Caco-2 (cell line): ENCODE measurements around the gene DTX1. TPM values are rescaled to one million over a fixed set of nuclear protein-coding genes. Genes with fewer than 3 reads are reported as not detected.

Experiments used
- BruUV-seq: library from RNA; stranded (reverse); fragments of 400-500 nt; replicated peaks from 2 replicates; lab custom pipeline; 2021; lab: Mats Ljungman, UMichigan
- CTCF ChIA-PET: fragments of 300-600 bp; sonication (Branson Sonifier 250); formaldehyde crosslinking; loops from one replicate; lab custom pipeline; 2022; ENCODE audit warnings: antibody characterized with exemption; lab: Charles Lee
- POLR2A ChIA-PET: fragments of 300-600 bp; sonication (Branson Sonifier 250); formaldehyde crosslinking; loops from one replicate; lab custom pipeline; 2022; ENCODE audit warnings: antibody characterized with exemption; lab: Charles Lee
- DNase-seq, 2 experiments: peaks; one replicate each; pipeline versions ENCODE4 v3.0.0 to v3.0.0-alpha.2; 2020 to 2022
- H3K27me3 ChIP-seq: replicated peaks from 2 replicates; pipeline ENCODE4 v1.6.0; 2011; ENCODE audit warnings: low read length; ENCODE audit not compliant: control insufficient read depth, insufficient read depth
- H3K36me3 ChIP-seq: 2 replicates; pipeline ENCODE4 v1.5.1; 2011; ENCODE audit warnings: low read length; ENCODE audit not compliant: control insufficient read depth, insufficient read depth
- H3K4me1 ChIP-seq: fragments of 250-450 bp; sonication (Bioruptor Pico); 2 replicates; pipeline ENCODE4 v1.5.1; 2020; ENCODE audit warnings: mild to moderate bottlenecking
- H3K4me3 ChIP-seq: 2 replicates; pipeline ENCODE4 v1.5.1; 2011; ENCODE audit warnings: low read depth, mild to moderate bottlenecking, control low read depth, low read length
- H3K9me3 ChIP-seq: fragments of 250-450 bp; sonication (Bioruptor Pico); 2 replicates; pipeline ENCODE4 v1.5.1; 2020; ENCODE audit warnings: mild to moderate bottlenecking, moderate library complexity
- H3K27ac Mint-ChIP-seq: one replicate; pipeline ENCODE4 v1.8.0; 2022; ENCODE audit warnings: mixed read lengths; ENCODE audit not compliant: unreplicated experiment
- H3K27me3 Mint-ChIP-seq: one replicate; pipeline ENCODE4 v1.8.0; 2022; ENCODE audit warnings: mixed read lengths; ENCODE audit not compliant: insufficient read depth, unreplicated experiment
- H3K36me3 Mint-ChIP-seq: one replicate; pipeline ENCODE4 v1.8.0; 2022; ENCODE audit warnings: mild to moderate bottlenecking, mixed read lengths; ENCODE audit not compliant: insufficient read depth, unreplicated experiment
- H3K4me1 Mint-ChIP-seq: one replicate; pipeline ENCODE4 v1.8.0; 2022; ENCODE audit warnings: low read depth, mixed read lengths; ENCODE audit not compliant: unreplicated experiment
- H3K4me3 Mint-ChIP-seq: one replicate; pipeline ENCODE4 v1.8.0; 2022; ENCODE audit warnings: mild to moderate bottlenecking, moderate library complexity, mixed read lengths; ENCODE audit not compliant: unreplicated experiment
- H3K9me3 Mint-ChIP-seq: one replicate; pipeline ENCODE4 v1.8.0; 2022; ENCODE audit warnings: mixed read lengths; ENCODE audit not compliant: unreplicated experiment
- intact Hi-C: fragments of 100-400 bp; cut with micrococcal nuclease; formaldehyde crosslinking; loops from one replicate; pipeline ENCODE4 v1.10.0; 2022; ENCODE audit not compliant: unreplicated experiment
- total RNA-seq: library from RNA; stranded (reverse); gene quantifications from 2 replicates; pipeline ENCODE4 v1.2.3, GENCODE V29; 2022
- TF ChIP-seq, protein P1 (sequence below), 2 experiments: fragments of 200-600 bp in 1 of 2; IDR thresholded peaks; 1 replicate in 1 of 2; 2 replicates in 1 of 2; pipeline versions ENCODE4 v1.5.1 to v1.8.0; 2011 to 2022; ENCODE audit warnings: antibody characterized with exemption in 1 of 2, control low read depth in 1 of 2, inconsistent platforms in 1 of 2, low read depth in 1 of 2, low read length in 1 of 2, mild to moderate bottlenecking in 1 of 2, moderate library complexity in 1 of 2; ENCODE audit not compliant: insufficient read depth in 1 of 2, severe bottlenecking in 1 of 2, unreplicated experiment in 1 of 2

DTX1 gene
- total RNA-seq, 1 experiment from 2014 or later, result not detected

DNA sequence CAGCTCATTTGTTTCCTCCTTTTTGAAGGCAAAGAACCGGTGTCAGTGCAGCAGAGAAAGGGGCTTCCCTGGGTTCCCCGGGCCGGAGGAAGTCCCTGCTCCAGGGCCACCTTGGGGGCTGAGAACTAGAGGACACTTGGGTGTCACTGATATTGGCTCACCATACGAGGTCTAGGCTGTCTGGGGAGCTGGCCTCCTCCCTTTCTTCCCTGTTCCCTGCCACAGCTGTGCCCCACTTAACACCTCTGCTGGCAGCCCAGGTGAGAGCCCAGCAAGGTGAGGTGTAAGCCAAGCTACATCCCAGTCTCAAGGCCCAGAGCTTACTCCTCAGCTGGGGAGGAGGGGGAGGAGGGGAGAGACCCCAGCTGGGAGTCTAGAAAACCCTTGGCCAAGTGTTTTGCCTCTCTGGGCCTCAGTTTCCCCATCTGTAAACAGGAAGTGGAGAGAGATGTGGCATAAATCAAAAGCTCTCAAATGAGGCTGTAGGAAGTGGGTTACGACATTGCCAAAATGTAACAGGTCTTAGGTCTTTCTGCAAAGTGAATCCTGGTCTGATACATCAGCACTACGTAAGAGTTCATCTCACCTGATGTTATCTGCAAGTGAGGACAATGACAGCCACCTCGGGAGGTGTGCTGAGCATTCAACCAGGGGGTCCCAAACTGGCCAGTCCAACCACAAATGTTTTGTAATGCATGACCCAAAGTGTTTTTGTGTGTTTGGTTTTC is 53.5 kb downstream of the DTX1 start:
- H3K36me3 ChIP-seq, result no peaks in the 10 kb centered on the region
- TF ChIP-seq, protein P1, sequence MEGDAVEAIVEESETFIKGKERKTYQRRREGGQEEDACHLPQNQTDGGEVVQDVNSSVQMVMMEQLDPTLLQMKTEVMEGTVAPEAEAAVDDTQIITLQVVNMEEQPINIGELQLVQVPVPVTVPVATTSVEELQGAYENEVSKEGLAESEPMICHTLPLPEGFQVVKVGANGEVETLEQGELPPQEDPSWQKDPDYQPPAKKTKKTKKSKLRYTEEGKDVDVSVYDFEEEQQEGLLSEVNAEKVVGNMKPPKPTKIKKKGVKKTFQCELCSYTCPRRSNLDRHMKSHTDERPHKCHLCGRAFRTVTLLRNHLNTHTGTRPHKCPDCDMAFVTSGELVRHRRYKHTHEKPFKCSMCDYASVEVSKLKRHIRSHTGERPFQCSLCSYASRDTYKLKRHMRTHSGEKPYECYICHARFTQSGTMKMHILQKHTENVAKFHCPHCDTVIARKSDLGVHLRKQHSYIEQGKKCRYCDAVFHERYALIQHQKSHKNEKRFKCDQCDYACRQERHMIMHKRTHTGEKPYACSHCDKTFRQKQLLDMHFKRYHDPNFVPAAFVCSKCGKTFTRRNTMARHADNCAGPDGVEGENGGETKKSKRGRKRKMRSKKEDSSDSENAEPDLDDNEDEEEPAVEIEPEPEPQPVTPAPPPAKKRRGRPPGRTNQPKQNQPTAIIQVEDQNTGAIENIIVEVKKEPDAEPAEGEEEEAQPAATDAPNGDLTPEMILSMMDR (IDR thresholded peaks at IDR 0.05; ENCODE audit: insufficient read depth in 1 of 2, low read depth in 1 of 2, low read length in 1 of 2, severe bottlenecking in 1 of 2, unreplicated experiment in 1 of 2), result no peak
- no peaks in the 10 kb centered on the region for H3K4me1 ChIP-seq
- Mint-ChIP-seq H3K4me1 (no peaks in the 10 kb centered on the region), H3K4me3 (no peak overlapping the region), H3K36me3 (no peaks in the 10 kb centered on the region), H3K27me3 (peaks cover 4% of the 10 kb centered on the region), H3K9me3 (no peaks in the 10 kb centered on the region), H3K27ac (no peak overlapping the region)
- no peak overlapping the region for H3K4me3 ChIP-seq
- no peak for DNase-seq
- ChIA-PET CTCF (no interaction called here), POLR2A (no interaction called here)
- no TSS peak for BruUV-seq
- intact Hi-C loops, result no loop called here
- no peaks in the 10 kb centered on the region for H3K27me3 ChIP-seq
- H3K9me3 ChIP-seq, result no peaks in the 10 kb centered on the region

DNA sequence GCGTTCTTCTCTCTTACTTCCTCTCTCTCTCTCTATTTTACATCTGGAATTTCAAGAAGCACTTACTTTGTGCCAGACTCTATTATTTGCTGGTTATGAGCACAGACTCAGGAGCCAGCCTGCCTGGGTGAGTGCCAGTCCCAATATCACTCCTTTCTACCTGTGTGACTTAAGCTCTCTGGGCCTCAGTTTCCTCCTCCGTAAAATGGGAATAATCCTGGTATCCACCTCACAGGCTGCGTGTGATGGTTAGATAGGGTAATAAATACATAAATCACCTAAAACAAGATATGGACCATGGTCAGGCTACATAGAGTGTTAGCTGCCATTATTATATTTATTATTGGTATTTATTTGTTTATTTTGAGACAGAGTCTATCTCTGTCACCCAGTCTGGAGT is 54.7 kb downstream of the DTX1 start:
- BruUV-seq, result no TSS peak
- TF ChIP-seq, protein P1 (IDR thresholded peaks at IDR 0.05; ENCODE audit: insufficient read depth in 1 of 2, low read depth in 1 of 2, low read length in 1 of 2, severe bottlenecking in 1 of 2, unreplicated experiment in 1 of 2), result no peak
- intact Hi-C loops, result no loop called here
- Histone ChIP-seq H3K4me3 (no peak overlapping the region), H3K4me1 (no peaks in the 10 kb centered on the region), H3K9me3 (no peaks in the 10 kb centered on the region), H3K36me3 (no peaks in the 10 kb centered on the region), H3K27me3 (no peaks in the 10 kb centered on the region)
- Mint-ChIP-seq H3K27ac (no peak overlapping the region), H3K4me1 (no peaks in the 10 kb centered on the region), H3K9me3 (no peaks in the 10 kb centered on the region), H3K36me3 (no peaks in the 10 kb centered on the region), H3K27me3 (peaks cover 4% of the 10 kb centered on the region), H3K4me3 (no peak overlapping the region)
- ChIA-PET CTCF (no interaction called here), POLR2A (no interaction called here)
- no peak for DNase-seq

DNA sequence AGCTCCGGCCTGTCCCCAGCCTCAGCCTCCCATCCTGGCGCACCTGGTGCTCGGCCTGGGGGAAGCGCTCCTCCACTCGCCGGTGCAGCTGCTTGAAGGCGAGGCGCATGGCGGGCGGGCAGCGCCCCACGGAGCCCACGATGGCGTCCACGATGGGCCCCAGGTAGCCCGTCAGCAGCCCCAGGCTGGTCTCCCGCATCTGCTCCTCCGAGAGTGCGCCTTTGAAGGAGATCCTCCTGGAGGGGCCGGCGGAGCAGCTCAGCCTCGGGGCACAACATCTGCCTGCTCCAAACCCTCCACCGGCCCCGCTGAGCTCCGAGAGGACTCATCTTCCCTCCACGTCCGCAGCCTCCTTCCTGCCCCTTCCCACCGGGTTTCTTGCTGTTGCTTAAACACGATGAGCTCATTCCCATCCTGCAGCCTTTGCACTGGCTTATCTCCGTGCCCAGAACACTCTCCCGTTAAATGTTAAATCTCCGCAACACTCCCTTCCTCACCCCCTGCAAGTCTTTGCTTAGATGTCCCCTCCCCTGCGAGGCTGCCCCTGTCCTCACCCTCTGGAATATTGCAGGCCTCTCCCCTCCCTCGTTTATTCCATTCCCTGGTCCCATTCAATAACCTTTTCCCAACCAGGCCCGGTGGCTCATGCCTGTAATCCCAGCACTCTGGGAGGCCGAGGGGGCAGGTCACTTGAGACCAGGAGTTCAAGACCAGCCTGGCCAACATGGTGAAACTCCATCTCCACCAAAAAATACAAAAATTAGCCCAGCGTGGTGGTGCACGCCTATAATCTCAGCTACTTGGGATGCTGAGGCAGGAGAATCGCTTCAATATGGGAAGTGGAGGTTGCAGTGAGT is 55.7 kb downstream of the DTX1 start:
- no peaks in the 10 kb centered on the region for H3K9me3 Mint-ChIP-seq
- no peaks in the 10 kb centered on the region for H3K36me3 ChIP-seq
- intact Hi-C loops, result no loop called here
- no peak overlapping the region for H3K4me3 Mint-ChIP-seq
- H3K9me3 ChIP-seq, result no peaks in the 10 kb centered on the region
- ChIA-PET CTCF (no interaction called here), POLR2A (no interaction called here)
- H3K4me3 ChIP-seq, result no peak overlapping the region
- DNase-seq, result no peak
- H3K27ac Mint-ChIP-seq, result no peak overlapping the region
- TF ChIP-seq, protein P1 (IDR thresholded peaks at IDR 0.05; ENCODE audit: insufficient read depth in 1 of 2, low read depth in 1 of 2, low read length in 1 of 2, severe bottlenecking in 1 of 2, unreplicated experiment in 1 of 2), result no peak
- H3K27me3 Mint-ChIP-seq, result peaks cover 4% of the 10 kb centered on the region
- H3K4me1 ChIP-seq, result no peaks in the 10 kb centered on the region
- H3K27me3 ChIP-seq, result no peaks in the 10 kb centered on the region
- BruUV-seq, result no TSS peak
- no peaks in the 10 kb centered on the region for H3K4me1 Mint-ChIP-seq
- H3K36me3 Mint-ChIP-seq, result no peaks in the 10 kb centered on the region
